NCI-H1105 (cell line): ENCODE data around the gene PPP1R37.
"Not testable (repeated sequence)": the region's sequence is repeated elsewhere in the genome, so short reads cannot be mapped to it uniquely, and the experiment has no call there.

ENCODE experiments used
- DNase-seq: peaks from one replicate; lab custom pipeline; 2025; lab: John Stamatoyannopoulos, UW

Gene PPP1R37

DNA sequence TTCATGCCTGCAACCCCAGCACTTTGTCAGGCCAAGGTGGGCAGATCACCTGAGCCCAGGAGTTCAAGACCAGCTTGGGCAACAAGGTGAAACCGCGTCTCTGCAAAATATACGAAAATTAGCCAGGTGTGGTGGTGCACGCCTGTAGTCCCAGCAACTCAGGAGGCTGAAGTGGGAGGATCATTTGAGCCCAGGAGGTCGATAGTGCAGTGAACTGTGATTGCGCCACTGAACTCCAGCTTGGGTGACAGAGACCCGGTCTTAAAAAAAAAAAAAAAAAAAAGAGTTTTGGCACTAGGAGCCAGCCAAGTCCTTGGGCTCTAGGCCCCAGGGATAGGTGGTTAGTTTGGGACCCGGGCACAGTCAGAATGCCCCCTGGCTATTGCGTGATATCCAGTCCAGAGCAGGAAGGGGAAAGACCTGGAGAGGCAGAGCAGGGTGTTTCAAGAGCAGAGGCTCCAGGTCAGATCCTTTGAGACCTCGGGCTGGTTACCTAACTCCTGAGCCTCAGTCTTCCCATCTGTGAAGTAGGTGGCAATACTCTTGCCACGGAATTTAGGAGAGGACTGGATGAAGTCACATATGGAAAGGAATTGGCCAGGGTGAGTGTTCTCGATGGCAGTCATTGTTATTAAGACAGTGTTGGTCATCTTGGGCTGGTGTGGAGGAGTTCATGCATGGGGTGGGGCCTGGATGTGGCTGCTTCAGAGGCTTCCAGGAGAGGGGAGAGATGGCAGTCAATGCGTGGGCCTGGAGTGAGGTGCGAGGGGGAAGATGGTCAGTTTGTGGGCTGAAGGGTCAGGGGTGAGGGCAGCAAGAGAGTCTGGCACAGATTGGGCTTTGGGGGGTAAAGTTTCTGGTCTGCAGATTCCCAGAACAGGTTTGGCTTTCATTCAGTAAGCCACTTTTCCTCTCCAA lies 2.8 kb downstream of the PPP1R37 start:
- DNase-seq: no peak

- DNase-seq: no peak
Measured at GRCh38 chr19:45096700-45097099, 3.7 kb downstream of the PPP1R37 start.

- DNase-seq: no peak
Measured at GRCh38 chr19:45097450-45097775, 4.4 kb downstream of the PPP1R37 start.

- no peak for DNase-seq
Measured at GRCh38 chr19:45097776-45098520, 5.0 kb downstream of the PPP1R37 start.

- no peak for DNase-seq
Measured at GRCh38 chr19:45098521-45099466, 5.8 kb downstream of the PPP1R37 start.

- DNase-seq: no peak
Measured at GRCh38 chr19:45099467-45100191, 6.7 kb downstream of the PPP1R37 start.

GRCh38 chr19:45100201-45100600 lies 7.2 kb downstream of the PPP1R37 start:
- DNase-seq: no peak

DNA sequence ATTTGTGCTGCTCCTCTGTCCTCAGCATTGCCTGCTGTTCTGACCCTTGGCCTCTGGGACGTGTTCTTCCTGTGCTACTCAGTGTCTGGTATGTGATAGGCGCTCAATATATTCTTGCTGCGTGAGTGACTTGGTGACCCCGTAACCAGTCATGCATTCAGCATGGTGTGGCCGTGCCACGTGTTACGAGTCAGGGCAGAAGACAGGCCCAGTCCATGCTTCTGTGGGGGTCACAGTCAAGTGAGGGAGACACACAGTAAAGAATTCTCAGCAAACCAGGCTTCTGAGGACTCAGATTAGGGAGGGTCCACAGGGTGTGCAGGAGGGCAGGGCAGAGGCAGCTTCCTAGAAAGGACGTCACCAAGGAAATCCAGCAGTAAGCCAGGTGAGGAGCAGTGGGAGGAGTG lies 7.9 kb downstream of the PPP1R37 start:
- no peak for DNase-seq

GRCh38 chr19:45101806-45102205 lies 8.8 kb downstream of the PPP1R37 start:
- DNase-seq: no peak

DNA sequence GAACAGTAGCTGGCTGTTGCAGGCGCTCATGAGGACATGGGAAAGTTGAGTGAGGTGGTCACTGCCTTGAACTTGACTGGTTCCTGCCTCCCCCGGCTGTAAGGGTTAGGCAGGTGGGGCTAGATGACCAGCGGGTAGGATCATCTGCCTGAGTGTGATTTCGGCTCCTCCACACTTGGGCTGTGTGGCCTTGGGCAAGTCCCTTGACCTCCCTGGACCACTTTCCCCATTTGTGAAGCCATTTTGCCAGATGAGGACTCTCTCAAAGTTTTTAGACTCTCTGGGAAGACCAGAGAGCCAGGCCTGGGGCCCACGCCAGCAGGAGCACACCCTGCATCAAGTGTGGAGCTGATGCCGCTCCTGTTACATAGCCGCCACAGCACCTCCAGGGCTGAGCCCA lies 9.5 kb downstream of the PPP1R37 start:
- no peak for DNase-seq

DNA sequence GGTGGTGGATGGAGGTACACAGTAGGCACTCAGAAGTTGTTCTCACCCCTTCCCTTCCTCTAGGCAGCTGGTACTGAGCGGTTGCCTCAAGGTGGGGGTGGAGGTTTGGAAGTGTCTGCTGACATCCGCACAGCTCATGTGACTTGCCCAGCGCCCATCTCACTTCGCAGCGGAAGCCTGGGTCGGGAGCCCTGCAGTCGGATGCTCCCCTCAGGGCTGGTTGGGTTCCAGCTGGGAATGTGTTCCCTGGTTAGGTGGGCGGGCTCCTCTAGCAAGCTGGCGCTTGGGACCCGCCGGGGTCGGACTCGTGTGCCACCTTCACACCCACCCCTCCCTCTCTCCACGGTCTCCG lies 10.2 kb downstream of the PPP1R37 start:
- no peak for DNase-seq

GRCh38 chr19:45103508-45104319 lies 10.7 kb downstream of the PPP1R37 start:
- DNase-seq: no peak

DNA sequence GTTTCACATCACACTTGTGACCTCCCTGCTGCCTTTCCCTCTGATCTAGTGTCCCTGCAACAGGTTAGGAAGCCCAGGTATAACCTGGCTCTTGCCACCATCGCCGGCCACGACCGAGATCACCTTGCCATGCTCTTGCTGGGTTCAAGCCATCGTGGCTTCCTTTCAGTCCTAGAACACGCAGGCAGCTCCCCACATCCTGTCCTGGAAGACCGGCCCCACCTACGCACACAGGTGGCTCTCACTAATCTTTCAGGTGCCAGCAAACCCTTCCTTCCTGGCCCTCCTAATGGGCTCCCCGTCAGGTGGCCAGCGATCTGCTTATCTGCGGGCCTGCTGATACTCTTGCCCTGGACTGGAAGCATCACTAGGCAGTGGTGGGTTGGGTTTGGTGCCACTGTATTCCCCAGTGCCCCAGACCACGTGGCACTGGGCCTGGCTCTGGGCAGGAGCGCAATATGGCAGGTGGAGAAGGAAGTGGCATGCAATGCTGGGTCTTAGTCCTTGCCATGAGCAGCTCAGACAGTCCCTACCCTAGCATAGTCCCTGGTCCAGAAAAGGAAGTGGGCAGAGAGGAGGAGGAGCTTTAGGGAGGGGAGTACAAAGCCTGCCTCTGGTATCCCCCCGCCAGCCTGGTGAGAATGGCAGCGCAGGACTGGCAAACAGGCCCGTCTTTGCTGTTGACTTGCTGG lies 11.8 kb downstream of the PPP1R37 start:
- no peak for DNase-seq

GRCh38 chr19:45106363-45106762 lies 13.4 kb downstream of the PPP1R37 start:
- DNase-seq: not testable (repeated sequence)

DNA sequence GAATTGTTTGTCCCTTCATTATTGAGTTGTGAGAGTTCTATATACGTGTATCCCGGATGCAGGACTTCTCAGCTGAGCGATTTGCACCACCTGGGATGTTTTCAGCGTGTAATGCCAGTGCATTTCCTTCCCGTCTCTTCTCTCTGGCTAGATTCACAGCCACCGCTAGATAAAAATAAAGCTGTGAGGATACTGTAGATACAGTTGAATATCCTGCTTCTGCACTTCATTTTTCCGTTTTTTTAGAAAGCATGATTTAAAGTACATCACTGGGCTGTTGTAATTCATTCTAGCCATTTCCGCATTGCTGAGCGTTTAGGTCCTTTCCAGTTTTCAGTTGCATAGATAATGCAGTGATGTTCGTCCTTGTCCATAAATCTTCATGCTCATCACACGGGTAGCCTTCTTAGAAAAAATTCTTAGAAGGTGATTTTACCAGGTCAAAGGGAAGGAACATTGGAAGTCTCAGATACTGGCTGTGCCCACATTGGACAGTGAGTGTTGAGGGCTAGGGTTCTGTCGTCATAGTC lies 14.7 kb downstream of the PPP1R37 start:
- no peak for DNase-seq

- no peak for DNase-seq
Measured at GRCh38 chr19:45110851-45111266, 17.9 kb downstream of the PPP1R37 start.

- DNase-seq: no peak
Measured at GRCh38 chr19:45112111-45112827, 19.3 kb downstream of the PPP1R37 start.

GRCh38 chr19:45113628-45114027 lies 20.6 kb downstream of the PPP1R37 start:
- peak; percentile 49 for DNase-seq

GRCh38 chr19:45114116-45114515 lies 21.1 kb downstream of the PPP1R37 start:
- peak; percentile 34 for DNase-seq
